Mesothelial cell of epicardium (in vitro differentiated cells): ENCODE data around the gene RRP15. TPM values are rescaled to one million over a fixed set of nuclear protein-coding genes. Genes with fewer than 3 reads are reported as not detected.
A peak's percentile ranks its signal among the peaks of the same experiment; 100 is the strongest.

Source experiments
- DNase-seq, 2 experiments: peaks; one replicate each; pipeline ENCODE4 v3.0.0; 2021; ENCODE audit warnings: low spot score in 2 of 2; ENCODE audit not compliant: unreplicated experiment in 2 of 2
- H3K27ac Mint-ChIP-seq: 2 replicates; pipeline ENCODE4 v1.8.0; 2021; ENCODE audit warnings: mixed read lengths
- H3K27me3 Mint-ChIP-seq: 2 replicates; pipeline ENCODE4 v1.8.0; 2021; ENCODE audit warnings: low read depth, mixed read lengths
- H3K36me3 Mint-ChIP-seq: 2 replicates; pipeline ENCODE4 v1.8.0; 2021; ENCODE audit warnings: mixed read lengths
- H3K4me1 Mint-ChIP-seq: 2 replicates; pipeline ENCODE4 v1.8.0; 2021; ENCODE audit warnings: mixed read lengths
- H3K4me3 Mint-ChIP-seq: 2 replicates; pipeline ENCODE4 v1.8.0; 2021; ENCODE audit warnings: mild to moderate bottlenecking, moderate library complexity, mixed read lengths
- H3K9me3 Mint-ChIP-seq: 2 replicates; pipeline ENCODE4 v1.8.0; 2021; ENCODE audit warnings: mixed read lengths
- total RNA-seq: library from RNA; stranded (reverse); gene quantifications from 3 replicates; pipeline ENCODE4 v1.2.1, GENCODE V29; 2021
- TF ChIP-seq, protein P1 (sequence below): fragments of 200-600 bp; sonication (generic); IDR thresholded peaks from one replicate; pipeline ENCODE4 v1.5.0; 2021; ENCODE audit warnings: antibody characterized with exemption; ENCODE audit not compliant: unreplicated experiment

Gene RRP15
- total RNA-seq, 1 donor from 2014 or later: 27.5 TPM

DNA sequence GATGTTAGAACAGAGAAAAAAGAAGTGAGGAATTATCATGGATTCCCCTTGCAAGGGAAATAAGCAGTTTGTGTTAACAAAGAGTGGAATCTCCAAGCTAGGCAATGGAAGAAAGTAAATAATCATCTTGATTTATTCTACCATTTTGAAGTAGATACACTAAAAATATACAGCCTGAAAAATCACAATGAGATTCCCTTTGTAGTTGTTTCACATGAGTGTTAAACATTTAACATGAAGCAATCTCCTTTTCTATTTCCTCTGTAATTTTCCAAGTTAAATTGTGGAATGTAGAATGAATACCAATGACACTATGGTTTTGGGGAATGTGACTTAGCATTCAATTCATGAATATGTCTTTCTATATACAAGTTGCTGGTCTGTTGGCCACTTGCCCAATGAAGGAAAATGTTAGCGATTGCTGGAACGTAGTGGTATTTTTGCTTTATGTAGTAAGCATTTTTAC, 65.7 kb downstream of the RRP15 start:
- peak overlapping the region; percentile 60 for H3K4me3 Mint-ChIP-seq
- no peaks in the 10 kb centered on the region for H3K9me3 Mint-ChIP-seq
- TF ChIP-seq, protein P1, sequence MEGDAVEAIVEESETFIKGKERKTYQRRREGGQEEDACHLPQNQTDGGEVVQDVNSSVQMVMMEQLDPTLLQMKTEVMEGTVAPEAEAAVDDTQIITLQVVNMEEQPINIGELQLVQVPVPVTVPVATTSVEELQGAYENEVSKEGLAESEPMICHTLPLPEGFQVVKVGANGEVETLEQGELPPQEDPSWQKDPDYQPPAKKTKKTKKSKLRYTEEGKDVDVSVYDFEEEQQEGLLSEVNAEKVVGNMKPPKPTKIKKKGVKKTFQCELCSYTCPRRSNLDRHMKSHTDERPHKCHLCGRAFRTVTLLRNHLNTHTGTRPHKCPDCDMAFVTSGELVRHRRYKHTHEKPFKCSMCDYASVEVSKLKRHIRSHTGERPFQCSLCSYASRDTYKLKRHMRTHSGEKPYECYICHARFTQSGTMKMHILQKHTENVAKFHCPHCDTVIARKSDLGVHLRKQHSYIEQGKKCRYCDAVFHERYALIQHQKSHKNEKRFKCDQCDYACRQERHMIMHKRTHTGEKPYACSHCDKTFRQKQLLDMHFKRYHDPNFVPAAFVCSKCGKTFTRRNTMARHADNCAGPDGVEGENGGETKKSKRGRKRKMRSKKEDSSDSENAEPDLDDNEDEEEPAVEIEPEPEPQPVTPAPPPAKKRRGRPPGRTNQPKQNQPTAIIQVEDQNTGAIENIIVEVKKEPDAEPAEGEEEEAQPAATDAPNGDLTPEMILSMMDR: no peak
- no peak for DNase-seq
- no peaks in the 10 kb centered on the region for H3K27me3 Mint-ChIP-seq
- H3K4me1 Mint-ChIP-seq: peaks cover 62% of the 10 kb centered on the region
- H3K36me3 Mint-ChIP-seq: no peaks in the 10 kb centered on the region
- peak overlapping the region; percentile 87 for H3K27ac Mint-ChIP-seq

DNA sequence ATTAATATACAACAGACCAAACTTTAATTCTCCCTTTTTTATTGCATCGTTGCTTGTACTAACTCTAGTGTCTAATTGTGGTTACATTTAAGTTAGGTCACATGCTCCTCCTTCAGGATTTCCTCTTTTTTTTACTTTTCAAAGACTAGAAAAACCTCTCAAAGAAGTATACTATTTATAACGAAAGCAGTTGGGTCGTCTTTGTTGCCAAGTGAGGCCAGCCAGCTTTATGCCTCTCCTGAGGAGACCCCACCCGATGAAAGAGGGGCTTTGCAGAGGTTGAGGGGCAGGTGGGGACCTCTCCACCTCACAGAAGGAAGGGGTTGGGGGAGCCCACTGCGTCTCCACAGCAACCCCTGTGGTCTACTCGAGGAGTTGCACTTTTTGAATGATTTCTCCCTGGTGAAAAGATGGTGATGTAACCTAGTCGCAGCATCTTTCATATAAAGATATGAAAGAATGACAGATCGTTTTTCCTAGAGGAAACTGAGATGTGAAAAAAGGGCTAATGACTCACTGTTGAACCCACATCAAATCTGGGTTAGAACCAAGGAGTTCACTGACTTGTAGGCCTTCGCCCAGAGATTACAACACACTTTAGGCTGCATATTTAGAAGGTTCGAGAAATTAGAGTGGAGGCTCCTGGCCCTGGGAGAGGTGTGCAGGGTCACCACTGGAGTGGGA, 66.4 kb downstream of the RRP15 start:
- Mint-ChIP-seq H3K36me3 (no peaks in the 10 kb centered on the region), H3K27me3 (no peaks in the 10 kb centered on the region), H3K27ac (peak overlapping the region; percentile 87), H3K4me1 (peaks cover 57% of the 10 kb centered on the region), H3K4me3 (peak overlapping the region; percentile 60), H3K9me3 (no peaks in the 10 kb centered on the region)
- TF ChIP-seq, protein P1: no peak
- DNase-seq: no peak

DNA sequence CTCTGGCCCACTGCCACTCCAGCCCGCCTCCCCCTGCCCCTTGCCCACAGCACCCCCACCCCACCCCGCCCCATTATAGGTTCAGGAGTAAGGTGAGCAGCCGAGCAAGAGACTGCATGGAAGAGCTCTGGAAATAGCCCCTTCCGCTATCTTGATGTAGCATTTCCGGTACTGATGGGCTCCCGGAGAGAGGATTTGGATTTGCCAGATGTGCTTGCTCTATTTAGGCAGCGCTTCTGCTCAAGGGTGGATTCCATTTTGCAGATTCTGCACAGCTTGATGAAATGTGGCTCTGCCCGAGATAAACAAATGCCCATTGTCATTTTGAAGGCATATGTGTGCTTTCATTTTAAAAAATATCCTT, 67.0 kb downstream of the RRP15 start:
- no peak overlapping the region for H3K27ac Mint-ChIP-seq
- DNase-seq: no peak
- H3K36me3 Mint-ChIP-seq: no peaks in the 10 kb centered on the region
- H3K27me3 Mint-ChIP-seq: no peaks in the 10 kb centered on the region
- H3K4me3 Mint-ChIP-seq: no peak overlapping the region
- TF ChIP-seq, protein P1: no peak
- no peaks in the 10 kb centered on the region for H3K9me3 Mint-ChIP-seq
- peaks cover 54% of the 10 kb centered on the region for H3K4me1 Mint-ChIP-seq

DNA sequence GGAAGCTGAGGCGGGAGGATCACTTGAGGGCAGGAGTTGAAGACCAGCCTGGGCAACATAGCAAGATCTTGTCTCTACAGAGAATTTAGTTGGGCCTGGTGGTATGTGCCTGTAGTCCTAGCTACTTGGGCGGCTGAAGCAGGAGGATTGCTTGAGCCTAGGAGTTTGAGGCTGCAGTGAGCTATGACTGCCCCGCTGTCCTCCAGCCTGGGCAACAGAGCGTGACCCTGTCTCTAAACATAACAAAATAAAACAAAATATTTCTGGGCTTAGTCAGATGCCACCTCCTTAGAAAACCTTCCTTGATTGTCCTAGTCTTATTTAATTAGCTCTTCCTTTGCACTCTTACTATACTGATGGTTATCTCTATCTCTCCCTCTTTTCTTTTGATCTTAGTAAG, 68.6 kb downstream of the RRP15 start:
- TF ChIP-seq, protein P1: no peak

DNA sequence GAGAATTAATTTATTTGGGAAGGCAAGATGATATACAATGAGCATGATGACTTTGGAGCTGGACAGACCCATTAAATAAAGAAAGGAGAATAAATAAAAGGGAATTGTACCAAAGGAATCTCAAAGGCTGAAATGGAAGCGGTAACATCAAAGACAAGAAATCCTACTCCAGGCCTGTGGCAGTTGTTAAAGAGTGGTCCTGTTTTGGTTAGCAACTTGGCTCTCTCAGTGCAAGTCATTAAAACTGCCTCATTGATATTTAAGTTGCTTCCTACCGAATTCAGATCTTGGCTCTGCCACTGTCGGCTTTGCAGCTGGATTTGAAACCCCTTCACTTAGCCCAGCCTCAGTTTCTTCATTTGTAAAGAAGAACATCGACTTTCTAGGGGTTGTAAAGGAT, 70.2 kb downstream of the RRP15 start:
- Mint-ChIP-seq H3K4me3 (no peak overlapping the region), H3K36me3 (no peaks in the 10 kb centered on the region), H3K27ac (no peak overlapping the region), H3K9me3 (no peaks in the 10 kb centered on the region), H3K27me3 (no peaks in the 10 kb centered on the region), H3K4me1 (peaks cover 50% of the 10 kb centered on the region)
- no peak for DNase-seq
- TF ChIP-seq, protein P1: no peak

More for the DNA sequence above, 68.6 kb downstream of the RRP15 start:
- no peaks in the 10 kb centered on the region for H3K36me3 Mint-ChIP-seq
- H3K27me3 Mint-ChIP-seq: no peaks in the 10 kb centered on the region
- H3K27ac Mint-ChIP-seq: peak overlapping the region; percentile 40
- DNase-seq: no peak
- H3K9me3 Mint-ChIP-seq: no peaks in the 10 kb centered on the region
- peaks cover 53% of the 10 kb centered on the region for H3K4me1 Mint-ChIP-seq
- H3K4me3 Mint-ChIP-seq: no peak overlapping the region
